Globus pallidus (tissue), 1 donor: Measurements from ENCODE around the gene EGFL7.

Experiments used
- DNase-seq: peaks from one replicate; pipeline ENCODE4 v3.0.0-alpha.2; 2015; ENCODE audit warnings: low spot score

EGFL7 gene

DNA sequence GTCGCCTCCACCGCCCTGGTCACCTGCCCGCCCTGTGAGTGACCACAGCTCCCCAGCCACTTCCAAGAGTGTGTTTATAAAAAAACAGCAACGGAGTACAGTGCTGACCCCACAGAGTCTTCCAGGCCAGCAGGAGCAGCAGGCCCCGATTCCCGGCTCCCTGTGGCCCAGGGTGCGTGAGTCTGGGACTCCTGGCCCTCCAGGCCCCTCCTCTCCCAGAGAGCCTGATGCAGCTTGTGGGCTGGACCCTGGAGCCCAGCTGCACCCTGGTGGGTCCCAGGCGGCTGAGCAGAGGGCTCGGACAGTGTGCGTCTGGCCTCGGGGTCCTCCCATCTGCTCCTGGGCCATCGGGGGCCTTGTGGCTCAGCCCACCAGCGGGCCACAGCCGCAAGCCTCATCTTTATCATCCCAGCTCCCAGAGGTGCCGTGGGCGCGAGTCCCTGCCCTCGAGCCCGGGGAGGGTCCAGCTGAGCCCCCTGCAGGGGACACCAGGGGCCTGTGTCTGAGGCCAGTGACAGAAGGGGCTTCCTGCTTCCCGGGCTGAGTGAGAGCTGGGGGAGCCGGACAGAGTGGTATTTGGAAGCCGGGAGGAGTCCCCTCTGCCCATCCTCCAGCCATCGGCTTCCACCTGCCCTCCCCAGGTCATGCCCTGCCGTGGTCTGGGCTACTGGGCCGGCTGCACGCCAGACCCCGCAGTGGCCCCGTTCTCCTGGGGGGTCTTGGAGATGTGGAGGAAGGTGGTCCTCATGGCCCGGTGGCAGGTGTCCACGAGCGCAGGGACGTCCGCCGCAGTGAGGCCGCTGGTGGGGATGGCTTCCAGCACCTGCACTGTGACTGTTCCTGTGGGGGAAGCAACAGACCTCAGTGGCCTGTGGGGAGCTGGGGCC, 10.6 kb downstream of the EGFL7 start:
- no peak for DNase-seq

DNA sequence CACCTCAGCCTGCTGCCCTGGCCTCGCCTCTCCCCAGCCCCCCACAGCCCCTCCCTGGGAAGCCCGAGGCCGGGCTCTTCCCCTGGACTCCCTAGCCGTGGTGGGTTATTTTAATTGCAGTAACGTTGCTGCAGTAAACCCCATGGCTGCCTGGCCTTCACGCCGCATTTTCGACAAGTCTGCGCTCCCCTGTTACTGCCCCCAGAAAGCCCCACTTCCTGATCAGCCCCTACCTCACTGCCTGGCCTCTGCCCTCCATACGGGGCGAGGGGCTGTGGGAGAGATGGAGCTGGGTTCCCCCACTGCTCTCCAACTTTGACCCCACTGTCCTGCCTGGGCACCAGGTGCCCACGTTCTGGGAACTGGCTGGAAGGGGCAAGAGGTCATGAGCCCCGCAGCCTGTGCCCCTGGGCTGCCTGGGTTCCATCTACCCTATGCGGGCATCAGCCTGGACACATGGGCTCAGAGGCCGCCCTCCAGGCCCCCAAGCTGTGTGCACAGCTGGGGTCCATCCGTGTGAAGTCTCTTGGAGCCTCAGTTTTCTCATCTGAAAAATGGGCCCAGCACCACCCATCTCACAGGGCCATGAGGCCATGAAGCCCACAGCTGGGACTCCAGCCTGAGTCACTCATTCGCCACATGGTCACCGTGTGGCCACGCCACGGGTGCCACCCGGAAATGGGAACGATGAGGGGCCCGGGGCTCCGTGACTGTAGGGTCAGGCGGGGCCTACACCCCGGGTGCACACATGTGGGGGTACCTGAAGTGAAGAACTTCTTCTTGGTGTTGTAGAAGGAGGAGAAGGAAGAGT, 11.5 kb downstream of the EGFL7 start:
- no peak for DNase-seq

- no peak for DNase-seq
These were observed 12.2 kb downstream of the EGFL7 start for GRCh38 chr9:136674786-136675349.

- no peak for DNase-seq
These were observed 13.0 kb downstream of the EGFL7 start for GRCh38 chr9:136675477-136676296.

DNA sequence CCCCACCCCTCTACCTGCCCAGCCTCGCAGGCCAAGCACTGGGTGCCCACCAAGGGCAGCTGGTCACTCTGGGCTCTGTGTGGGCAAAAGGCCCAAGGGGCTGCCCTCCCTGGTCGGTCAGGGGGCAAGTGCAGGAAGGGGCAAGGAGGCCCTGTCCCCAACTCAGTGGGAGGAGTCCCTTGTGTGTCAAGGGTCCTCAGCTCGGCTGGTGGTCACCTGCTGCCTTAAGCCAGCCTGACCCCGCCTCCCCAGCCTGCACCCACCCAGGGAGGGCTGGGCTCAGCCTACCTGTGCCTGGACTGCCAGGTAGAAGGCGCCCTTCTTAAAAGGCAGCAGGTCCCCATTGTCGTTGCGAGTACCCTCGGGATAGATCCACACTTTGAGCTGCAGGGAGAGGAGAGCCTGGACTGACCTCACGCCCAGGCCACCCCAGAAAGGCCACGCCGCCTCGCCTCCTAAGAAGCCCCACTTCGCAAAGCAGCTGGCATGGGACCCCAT, 13.6 kb downstream of the EGFL7 start:
- DNase-seq, result no peak

DNA sequence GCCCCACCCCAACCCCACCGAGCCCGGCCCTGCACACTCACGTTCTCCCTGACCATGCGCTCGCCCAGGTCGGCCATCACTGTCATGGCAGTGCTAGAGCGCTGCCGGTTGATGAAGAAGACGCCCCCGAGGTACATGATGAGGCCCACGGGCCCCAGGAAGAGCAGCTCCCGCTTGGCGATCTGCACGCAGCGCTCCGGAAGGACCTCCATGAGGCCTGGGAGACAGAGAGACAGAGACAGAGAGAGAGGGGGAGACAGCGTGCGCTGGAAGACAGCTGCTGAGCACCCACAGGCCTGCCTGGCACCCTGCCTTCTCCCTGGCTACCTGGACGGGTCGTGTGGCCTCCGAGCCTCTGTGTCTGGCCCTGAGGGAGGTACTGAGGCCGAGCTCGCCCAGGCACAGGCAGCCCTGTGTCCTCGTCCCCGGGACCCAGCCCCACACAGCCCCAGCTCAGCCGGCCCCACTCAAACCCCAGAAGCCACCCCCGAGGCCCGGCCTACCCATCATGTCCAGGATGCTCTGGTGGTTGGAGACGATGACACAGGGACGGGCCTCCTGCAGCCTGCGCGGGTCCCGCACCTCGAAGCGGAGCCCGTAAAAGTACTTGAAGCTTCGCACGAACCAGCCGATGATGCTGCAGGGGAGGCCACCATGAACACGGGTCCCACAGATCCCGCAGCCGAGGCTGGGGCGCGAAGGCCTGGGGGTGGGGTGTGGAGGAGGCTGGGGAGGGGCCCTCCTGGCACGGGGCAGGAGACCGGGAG, 14.4 kb downstream of the EGFL7 start:
- no peak for DNase-seq

- DNase-seq, result no peak
These were observed 15.3 kb downstream of the EGFL7 start for GRCh38 chr9:136678034-136678433.

DNA sequence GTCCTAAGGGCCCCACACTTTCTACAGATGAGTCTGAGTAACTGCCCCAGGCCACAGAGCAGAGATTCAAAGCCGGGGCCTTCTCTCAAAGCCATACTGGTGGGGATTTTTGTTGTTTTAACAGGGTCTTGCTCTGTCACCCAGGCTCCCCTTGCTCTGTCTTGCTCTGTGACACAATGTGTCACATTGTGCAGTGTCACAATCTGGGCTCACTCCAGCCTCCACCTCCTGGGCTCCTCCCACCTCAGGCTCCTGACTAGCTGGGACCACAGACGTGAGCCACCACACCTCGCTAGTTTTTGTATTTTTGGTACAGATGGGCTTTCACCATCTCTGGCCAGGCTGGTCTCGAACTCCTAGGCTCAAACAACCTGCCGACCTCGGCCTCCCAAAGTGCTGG, 15.9 kb downstream of the EGFL7 start:
- no peak for DNase-seq

DNA sequence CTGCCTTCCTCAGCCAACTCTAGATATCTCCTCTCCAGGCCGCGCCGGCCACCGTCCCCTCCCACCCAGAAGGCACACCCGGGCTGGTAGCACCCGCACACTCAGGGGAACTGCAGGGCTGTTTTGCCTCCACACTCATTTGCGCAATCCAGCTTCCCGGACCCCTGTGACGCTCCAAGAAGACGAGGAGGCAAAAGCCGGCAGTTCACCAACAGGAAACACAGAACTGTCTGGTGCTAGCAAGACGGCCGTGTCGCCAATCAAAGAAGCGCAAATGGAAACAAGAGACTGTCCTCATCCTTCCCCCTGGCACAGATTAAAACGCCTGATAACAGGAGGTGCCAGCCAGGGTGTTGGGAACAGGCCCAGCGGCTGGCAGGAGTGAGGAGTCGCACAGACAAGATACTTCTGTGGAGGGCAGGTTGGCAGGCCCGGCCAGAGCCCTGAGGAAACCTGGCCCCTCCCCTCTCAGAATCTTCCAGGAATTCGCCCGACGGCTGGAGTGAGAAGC, 16.8 kb downstream of the EGFL7 start:
- DNase-seq, result no peak

DNA sequence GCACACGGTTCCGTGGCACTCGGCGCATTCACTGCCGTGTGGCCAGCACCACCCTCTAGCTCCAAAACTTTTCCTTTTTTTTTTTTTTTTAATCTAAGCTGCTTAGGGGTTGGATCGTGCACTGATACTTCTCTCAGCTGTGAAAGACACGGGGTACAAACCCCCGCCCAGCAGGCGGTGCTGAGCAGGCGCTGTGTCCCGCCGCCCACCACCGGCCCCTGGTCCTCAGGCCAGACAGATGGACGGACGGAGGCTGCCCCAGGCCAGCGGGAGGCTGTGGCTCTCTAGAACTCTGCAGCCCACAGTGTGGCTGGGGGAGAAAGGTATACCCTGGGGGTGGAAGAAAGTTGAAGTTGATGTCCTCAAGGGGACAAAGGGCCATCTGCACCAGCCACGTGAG, 18.3 kb downstream of the EGFL7 start:
- DNase-seq, result no peak

DNA sequence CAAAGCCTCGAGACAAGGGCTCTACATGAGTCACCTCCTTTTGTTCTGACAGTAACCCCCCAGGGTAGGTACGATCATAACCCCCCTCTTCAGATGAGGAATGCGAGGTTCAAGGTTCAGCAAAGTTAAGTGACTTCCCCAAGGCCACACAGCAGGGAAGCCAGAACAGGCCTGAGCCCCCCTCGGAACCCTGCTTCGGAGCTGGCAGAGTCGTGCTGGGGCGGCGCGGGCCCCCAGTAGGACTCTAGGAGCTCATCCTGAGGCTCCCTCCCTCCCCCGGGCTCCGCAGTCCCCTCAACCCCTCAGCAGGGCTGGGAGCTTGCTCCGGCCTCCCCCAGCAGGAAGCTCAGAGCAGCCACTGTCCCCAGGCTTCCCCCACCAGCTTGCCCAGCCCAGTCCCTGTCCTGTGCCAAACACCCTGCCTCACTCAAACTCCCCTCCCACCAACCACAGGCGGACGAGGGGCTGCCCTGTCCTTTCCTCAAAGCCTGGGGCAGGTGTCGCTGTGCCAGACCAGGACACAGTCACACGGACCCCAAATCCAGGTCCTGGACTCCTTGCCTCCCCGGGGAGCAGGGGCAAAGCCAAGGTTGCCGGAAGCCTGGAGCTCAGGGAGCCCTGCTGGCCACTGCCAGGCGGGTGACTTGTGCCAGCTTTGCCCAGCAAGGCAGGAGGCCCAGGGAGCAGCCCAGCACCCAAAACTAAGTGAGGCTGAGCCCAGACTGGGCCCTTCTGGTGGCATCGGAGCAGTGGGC, 19.4 kb downstream of the EGFL7 start:
- DNase-seq, result no peak

DNA sequence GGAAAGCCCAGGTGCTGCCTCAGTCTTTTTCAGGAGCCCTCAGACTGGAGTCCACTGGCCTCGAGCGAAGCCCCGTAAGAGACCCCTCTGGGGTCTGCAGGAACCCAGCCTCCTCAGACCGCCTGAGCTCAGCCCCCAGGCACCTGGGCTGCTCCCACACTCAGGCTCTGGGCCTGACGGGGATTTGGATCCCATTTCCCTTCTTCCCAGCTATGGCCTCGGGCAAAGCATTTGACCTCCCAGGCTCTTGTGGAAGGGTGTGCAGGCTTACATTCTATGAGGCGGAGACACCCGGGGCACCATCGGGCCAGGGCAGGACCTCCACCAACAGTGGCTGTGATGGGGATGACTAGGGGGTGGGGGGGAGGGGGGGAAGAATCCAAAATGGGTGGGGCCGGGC, 20.0 kb downstream of the EGFL7 start:
- no peak for DNase-seq

- DNase-seq, result no peak
These were observed 20.5 kb downstream of the EGFL7 start for GRCh38 chr9:136683173-136683745.

- no peak for DNase-seq
These were observed 21.0 kb downstream of the EGFL7 start for GRCh38 chr9:136683755-136684154.

- no peak for DNase-seq
These were observed 21.6 kb downstream of the EGFL7 start for GRCh38 chr9:136684339-136684738.

GRCh38 chr9:136684799-136685198, 22.1 kb downstream of the EGFL7 start:
- no peak for DNase-seq

- DNase-seq, result no peak
These were observed 22.5 kb downstream of the EGFL7 start for GRCh38 chr9:136685216-136685615.

GRCh38 chr9:136685790-136686533, 23.2 kb downstream of the EGFL7 start:
- DNase-seq, result no peak

GRCh38 chr9:136686534-136686793, 23.7 kb downstream of the EGFL7 start:
- DNase-seq, result no peak
